DMS153 treated with DMSO at 0.1 percent for 48 hours (cell line): ENCODE data around the gene MCM3AP.

ENCODE experiments used
- DNase-seq: peaks from one replicate; lab custom pipeline; 2025; ENCODE audit not compliant: unreplicated experiment; lab: John Stamatoyannopoulos, UW

Gene MCM3AP

DNA sequence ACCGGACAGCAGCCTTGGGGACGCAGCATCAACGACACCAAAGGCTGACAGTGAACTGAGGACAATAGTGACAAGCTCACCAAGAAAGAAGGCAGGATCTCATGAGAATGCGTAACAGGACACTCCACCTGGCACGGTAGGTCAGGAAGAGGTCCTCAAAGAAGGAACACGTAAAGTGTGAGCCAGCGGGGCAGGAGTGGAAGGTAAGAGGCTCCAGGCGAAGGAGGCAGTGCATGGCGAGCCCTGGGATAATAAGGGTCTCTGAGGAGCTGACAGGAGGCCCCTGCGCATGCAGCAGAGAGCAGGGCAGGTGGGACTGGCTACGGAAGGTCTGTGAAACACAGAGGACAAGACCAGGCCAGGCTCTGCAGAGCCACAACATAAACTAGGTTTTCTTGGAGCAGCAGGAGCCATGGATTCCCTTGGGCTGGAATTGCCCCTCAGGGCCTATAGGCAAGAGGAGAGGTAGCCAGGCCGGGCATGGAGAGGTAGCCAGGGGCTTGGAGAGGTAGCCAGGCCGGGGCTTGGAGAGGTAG, 65.1 kb downstream of the MCM3AP start:
- DNase-seq: no peak

DNA sequence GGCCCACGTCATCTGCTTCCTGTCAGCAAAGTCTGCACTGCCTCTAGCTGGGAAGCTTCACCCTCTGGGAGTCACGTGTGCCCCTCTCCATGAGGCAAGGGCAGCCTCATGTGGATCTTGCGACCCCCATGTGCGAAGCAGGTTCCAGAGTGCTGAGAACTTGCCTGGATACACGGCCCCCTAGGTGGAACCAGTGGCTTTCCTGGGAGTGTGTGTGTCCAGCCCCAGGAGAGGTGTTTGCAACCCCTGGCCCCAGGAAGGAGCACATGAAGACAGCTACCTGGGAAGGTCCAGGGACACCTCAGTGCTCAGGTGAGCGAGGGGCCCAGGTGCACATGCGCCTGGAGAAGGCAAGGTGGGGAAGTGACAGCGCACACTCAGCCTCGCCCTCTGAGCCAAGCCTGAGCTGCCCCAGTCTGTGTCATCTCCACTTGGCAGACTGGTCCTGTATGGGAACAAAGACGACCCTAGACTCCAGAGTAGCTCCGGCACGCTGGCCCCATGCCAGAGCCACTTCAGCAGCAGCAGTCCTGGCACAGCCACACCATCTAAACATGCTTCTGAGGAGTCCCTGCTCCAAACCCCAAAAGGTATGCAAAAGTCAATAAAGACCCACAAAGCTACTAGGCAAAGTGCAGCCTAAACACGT, 65.7 kb downstream of the MCM3AP start:
- DNase-seq: no peak

DNA sequence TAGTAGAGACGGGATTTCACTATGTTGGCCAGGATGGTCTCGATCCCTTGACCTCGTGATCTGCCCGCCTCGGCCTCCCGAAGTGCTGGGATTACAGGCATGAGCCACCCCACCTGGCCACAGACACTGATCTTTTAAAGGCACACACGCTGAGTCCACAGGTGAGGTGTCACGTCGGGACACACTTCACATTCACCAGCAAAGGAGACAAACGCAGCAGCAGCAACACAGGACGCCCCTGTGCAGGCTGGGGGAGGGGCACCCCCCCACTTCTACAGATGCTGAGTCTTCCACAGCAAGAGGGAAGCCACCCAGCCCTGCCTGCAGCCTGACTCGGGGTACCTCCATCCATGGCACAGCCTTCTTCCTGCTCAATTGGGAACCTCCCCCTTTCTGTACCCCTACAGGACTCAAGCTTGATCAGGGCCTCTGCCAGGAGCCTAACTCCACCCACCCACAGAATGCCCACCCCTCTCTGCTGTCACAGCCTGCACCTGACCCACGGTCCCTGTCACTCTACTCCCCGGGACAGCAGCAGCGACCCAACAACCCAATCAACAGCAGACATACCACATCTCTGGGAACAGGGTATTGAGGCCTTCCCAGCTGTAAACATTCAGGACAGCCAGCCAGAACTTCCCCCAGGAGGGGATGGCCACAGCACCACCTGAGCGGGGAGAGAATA, 66.4 kb downstream of the MCM3AP start:
- DNase-seq: no peak

DNA sequence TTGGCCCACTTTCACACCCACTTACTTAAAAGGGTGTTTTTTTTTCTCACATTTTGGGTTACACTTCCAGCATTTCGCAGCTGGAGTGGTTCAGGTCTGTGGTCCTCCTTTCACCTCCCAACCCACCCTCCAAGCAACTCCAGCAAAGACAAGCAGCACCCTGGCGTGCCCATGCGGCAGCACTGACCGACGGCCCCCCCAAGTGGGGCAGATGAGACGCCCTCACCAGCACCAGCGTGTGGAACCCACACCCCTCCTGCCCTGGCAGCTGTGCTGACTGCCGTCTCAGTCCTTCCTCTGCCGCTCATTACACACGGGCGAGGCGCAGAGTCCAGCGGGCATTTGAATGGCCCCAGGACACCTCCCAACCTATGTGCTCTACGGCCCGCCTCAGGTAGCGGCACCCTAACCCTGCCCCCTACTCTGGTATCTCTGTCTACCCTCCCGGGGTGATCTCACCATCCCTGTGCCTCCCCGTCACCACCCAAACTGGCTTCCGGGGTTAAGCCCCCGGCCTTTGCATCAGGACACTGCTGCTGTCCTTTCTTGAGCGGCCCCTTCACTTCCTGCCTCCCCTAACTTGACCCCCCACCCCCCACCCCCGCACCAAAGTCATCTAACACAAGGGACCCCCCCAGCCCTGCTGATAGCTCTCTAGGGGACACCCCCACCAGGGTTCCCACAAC, 67.8 kb downstream of the MCM3AP start:
- DNase-seq: no peak

DNA sequence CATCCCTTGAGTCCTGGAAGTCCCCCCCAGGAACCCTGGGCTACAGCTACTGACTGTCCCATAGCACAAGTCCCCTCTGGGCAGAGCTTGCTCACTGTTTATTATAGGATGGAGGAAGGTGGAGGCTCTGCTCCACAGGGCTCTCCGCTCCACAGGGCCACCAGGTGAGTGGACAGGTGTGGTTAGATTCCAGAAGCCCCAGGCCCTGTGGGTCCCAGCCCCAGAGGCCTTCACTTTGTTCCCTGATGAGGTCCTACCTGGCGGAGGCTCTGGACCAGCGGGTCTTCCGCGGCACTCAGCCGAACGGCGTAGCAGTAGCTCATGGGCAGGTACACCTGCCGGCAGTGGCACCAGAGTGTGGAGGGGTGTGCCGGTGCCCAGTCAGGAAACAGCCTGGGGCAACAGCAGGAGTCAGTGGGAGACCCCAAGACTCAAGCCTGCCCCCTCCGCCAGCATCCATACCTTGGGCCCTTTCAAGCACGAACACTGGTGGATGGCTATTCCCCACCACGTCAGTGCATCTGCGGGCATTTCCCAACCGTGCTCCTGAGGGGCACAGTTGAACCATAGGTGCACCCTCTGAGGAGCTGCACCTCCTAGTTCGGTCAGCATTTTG, 69.2 kb downstream of the MCM3AP start:
- DNase-seq: no peak

DNA sequence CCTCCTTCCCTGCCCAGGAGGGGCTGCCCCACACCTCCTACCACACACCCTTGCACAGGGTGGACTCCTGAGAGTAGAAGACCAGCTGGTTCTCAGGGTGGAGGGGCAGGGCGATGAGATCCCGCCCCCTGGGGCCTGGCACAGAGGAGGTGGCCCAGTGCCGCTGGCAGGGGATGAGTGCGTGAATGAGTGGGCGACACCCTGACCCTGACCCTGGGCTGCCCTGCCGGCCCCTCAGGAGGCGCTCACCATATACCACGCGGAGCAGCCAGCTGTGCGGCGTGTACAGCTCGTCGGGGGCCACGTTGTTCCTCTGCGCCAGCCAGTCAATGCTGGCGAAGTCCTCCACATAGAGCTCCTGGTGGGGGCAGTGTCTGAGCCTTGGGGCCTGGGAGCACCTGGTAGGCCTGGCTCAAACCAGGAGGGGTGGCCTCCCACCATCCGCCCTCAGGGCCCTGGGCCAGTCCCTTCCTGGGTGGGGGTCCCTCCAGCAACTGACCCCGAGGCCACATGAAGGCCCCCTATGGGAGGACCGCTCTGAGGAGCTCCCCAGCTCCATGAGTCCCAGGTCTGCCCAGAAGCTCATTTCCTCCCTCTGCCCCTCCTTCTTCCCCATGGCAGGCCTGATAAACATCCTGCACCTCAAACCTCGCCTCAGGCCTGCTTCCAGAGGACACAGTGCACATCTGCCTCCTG, 69.8 kb downstream of the MCM3AP start:
- no peak for DNase-seq

DNA sequence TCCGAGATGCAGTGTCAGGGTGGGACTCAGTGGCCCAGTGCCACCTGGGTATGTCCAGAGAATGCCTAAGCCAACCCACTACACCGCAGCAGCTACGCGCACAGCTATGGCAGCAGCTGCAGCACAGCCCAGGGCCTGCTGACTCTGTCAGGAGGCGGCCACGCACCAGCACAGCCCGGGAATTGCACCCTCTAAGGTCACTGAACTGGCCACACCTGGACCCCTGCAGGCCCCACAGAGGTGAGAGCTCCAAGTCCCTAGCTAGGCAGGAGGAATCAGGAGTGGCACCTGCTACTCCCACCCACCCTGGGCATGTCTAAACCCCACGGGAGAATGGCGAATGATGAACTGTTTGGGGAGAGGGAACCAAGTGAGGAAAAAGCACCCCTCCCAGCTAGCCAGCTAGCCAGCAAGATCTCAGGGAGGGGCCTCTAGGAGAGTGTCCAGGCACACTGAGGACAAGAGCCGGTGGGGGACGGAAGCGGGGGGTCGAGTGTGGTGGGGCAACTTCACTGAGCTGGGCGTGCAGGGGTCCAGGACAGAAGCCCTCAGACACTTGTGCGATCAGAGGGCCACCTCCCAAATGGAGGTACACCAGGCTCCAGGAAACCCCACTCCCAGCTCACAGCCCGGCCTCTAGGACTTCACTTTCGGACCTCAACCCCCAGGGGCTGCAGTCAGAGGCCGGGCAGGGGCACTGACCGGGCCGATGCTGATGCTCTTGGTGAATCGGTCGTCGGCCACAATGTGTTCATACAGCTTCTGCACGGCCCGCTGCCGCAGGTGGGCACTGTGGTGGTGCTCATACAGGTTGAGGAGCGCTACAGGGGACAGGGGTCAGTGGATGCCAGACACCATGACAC, 70.7 kb downstream of the MCM3AP start:
- DNase-seq: no peak

DNA sequence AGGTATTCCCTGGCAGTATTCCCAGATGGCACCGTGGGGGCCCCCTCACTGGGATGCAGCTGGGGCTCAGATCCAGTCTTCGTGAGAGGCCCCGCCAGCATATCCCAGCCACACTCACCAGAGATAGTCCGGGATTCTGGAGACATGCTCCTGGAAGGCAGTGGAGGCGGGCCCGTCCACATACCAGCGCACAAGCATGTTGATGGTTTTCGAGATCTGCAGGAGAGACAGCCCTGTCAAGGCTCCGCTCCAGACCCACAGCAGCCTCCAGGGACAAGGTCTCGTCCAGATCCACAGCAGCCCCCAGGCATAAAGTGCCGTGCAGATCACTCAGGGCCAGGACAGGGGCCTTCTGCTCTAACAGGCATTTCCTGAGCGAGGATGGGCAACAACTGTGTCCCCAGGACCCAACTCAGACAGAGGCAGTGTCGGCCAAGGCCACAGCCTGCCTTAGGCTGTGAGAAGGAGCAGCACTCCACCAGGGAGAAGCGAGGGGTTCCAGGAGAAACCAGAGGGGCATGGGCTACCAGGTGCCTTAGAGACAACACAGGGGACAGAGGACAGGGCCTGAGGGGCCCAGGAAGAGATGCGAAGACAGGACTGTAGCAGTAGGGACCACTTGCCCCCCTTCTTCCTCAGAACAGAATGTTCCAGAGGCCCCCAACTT, 71.7 kb downstream of the MCM3AP start:
- no peak for DNase-seq

DNA sequence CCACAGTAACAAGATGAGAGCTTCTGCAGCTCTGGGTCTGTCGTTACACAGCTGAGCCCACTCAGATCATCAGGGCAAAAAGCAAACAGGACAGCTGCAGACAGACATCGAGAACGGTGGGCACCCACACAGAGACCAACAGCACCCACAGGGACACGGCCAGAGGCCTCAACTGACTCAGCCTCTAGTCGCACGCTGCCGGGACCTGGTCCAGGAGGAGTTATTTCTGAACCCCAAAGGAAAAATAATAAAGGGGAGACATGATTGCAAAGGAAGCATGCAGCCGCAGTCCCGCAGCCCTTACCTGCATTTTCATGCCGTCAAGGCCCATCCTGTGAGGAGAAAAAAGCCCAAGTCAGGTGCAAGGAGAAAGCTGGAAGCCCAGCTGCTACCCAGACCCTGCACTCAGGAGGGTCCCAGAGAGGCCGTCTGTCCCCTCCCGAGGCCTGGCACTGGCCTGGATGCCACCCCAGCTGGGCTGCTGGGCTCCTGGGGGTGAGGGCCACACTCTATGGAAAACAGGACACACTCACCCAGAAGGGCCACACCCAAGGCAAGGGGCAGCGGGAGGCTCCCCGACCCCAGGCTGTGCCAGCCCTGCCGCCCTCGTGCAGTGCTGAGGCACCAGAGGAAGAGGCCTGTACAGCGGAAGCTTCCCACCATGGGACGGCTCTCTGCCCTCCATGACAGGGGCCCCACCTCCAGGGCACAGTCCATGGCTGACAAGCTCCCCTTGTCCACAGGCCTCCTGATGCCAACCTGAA, 72.5 kb downstream of the MCM3AP start:
- DNase-seq: no peak

DNA sequence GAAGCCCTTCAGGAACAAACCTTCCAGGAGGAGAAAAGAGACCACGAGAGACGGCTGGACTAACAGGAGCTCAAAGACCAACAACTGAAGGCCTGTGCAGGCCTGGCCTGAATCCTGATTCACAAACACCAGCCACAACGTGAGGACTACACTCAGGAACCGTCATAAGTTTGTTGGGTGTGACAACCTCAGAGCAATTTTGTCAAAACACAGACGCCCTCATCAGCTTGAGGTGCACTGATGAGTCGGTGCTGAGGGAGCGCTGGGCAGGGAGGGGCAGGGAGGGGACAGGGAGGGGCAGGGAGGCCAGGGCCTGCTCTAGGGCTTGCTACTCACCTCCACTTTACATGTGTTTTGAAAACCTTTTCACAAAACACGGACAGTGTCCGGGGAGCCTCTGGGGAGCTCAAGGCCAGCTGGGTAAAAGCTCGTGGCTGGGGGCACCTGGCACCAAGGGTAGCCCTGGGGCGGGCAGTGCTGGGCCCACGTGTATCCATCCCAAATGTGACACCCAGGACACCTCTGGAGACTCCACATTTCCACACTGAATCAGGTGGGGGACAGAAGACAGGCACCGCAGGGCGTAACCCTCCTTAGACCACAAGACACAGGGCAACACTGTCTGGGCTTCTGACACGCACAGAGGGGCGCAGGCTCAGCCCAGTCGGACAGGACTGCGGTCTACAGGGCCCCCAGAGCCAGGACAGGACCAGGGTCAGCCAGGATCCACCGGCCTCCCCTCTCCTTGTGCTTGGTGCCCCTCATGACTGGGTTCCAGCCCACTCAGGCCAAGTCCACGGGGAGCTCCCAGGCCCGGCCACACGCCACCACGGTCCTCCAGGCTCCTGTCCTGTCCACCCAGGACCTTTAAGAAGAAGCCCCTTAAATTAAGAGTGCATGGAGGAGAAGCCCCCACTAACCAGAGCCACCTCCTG, 73.4 kb downstream of the MCM3AP start:
- no peak for DNase-seq

DNA sequence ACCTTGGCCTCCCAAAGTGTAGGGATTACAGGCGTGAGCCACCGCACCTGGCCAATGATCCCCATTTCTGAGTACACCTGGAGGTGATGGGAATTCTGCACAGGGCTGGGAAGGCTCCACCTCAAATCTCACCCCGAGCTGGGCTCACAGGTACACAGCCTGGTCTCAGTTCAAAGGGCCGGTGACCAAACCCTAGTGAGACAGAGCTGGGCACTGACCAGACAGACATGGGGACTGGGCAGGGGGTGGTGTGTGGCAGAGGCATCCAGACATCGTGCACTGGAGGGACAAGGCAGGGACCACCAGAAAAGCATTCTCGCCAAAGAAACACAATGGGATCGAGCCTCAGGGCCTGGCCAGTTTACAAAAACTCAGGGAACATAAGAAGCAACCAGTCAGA, 74.0 kb downstream of the MCM3AP start:
- DNase-seq: no peak

DNA sequence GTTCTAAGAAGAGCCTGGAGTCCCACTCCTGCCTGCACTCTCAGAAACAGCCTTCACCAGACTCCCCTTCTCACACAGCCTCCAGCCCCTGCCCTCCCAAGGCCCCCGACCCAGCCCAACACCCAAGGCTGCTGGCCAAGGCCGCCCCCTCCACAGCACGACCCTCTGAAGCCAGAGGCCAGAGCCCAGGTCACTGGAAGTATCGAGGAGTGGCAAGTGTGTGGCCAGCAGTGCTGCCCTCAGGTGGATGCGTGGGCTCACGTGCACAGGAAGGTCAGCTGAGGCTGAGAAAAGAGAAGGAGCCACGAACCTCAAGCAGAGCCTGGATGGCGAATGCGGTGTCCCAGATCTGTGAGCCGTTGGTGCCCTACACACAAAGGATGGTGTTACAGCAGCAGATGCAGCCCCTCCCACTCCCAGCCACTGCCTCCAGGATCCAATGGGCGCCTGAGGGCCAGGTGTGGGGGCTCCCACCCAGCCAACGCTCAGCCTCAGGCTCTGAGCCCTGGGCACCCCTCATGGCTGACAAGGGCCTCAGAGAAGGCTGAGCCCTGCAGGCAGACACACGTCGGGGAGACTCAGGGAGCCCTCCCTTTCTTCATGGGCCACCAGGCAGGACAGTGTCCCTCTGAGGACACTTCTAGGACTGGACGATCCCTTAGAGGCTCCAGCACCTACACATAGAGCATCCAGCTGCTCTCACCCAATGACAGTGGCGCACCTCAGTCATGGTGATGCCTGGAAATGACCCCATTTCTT, 74.9 kb downstream of the MCM3AP start:
- DNase-seq: no peak

DNA sequence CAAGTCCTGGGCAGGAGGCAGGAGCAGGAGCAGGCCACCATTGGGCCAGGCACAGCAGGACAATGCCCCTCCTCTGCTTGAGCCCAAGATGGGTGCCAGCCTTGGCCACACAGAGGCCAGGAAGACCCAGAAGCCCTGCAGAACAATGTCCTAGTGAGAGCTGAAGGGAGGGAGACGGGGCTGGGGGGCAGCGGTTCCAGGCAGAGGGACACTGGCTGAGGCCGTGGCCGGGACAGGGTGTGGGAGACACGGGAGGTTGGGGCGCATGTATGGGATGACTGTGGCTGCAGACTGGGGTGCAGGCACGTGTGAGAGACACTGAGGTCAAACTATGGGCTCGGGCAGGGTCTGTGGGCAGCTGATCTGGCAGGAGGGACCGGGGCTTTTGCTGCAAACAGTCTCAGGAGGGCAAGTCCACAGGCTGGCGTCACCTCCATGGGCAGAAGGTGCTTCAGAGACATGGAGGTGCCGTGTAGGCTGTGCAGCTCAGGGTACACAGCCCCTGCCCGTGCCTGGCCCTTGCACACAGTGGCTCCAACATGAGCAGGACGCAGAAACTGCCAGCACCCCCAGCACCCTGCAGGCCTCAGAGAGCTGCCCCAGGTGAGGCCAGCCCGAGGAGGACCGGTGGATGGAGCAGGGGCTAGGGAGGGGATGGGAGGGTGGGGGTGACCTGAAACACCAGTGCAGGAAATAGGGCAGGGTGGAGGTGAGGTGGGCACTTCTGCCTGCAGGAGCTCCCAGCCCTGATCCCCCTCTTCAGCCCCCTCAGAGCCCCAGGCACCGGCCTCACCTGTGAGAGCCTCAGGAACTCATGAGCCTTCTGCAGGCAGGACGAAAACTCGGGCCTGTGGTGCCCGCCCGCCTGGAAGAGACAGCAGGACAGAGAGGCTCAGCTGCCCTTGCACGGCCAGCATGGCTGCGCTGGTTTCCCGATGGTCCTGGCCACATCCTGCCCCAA, 76.4 kb downstream of the MCM3AP start:
- DNase-seq: no peak

DNA sequence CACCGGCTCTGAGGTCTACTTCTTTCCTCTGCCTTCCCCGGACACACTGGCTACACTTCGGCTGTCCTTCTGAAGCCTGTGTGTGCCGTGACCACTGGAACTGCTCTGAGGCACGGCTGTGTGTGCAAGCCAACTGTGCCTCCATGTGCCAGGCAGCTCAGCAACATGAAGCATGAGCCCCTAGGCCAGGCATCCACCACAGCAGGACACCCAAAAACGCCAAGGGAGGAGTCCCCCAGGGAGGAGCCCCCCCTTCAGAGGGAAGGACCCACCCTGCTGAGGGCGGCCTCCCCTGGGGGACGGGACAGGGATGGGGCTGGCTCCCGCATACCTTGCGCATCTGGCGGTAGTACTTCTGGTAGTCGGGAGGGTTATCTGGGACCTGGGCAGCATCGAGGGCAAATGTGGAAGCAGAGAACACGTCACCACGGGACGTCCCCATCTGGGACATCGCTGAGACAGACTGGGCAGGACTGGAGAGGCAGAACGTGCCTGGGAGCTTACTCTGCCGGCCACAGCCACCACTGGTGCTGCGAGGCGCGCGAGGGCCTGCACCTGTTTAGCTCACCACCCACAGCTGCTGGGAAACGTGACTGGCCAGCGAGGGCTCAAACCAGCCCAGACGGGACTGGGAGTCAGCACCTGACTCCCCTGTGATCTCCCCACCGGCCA, 77.4 kb downstream of the MCM3AP start:
- DNase-seq: no peak
